ENCODE results near the gene SV2C.
"Not testable (repeated sequence)": the region's sequence is repeated elsewhere in the genome, so short reads cannot be mapped to it uniquely, and the experiment has no call there.

SV2C gene, protein sequence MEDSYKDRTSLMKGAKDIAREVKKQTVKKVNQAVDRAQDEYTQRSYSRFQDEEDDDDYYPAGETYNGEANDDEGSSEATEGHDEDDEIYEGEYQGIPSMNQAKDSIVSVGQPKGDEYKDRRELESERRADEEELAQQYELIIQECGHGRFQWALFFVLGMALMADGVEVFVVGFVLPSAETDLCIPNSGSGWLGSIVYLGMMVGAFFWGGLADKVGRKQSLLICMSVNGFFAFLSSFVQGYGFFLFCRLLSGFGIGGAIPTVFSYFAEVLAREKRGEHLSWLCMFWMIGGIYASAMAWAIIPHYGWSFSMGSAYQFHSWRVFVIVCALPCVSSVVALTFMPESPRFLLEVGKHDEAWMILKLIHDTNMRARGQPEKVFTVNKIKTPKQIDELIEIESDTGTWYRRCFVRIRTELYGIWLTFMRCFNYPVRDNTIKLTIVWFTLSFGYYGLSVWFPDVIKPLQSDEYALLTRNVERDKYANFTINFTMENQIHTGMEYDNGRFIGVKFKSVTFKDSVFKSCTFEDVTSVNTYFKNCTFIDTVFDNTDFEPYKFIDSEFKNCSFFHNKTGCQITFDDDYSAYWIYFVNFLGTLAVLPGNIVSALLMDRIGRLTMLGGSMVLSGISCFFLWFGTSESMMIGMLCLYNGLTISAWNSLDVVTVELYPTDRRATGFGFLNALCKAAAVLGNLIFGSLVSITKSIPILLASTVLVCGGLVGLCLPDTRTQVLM

GRCh38 chr5:76082772-76083554, at the start of gene SV2C:
Gene SV2C (plus strand): TSS chr5:76083383. CDS start chr5:76131751, 48,368 bp downstream.
- DNase-seq, result no peak

DNA sequence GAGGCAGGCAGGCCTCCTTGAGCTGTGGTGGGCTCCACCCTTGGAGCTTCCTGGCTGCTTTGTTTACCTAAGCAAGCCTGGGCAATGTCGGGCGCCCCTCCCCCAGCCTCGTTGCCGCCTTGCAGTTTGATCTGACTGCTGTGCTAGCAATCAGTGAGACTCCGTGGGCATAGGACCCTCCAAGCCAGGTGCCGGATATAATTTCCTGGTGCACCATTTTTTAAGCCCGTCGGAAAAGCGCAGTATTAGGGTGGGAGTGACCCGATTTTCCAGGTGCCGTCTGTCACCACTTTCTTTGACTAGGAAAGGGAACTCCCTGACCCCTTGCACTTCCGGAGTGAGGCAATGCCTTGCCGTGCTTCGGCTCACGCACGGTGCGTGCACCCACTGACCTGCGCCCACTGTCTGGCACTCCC, 45.4 kb upstream of the SV2C start:
- not testable (repeated sequence) for DNase-seq

GRCh38 chr5:76038212-76038611, 45.0 kb upstream of the SV2C start:
- no peak for DNase-seq

DNA sequence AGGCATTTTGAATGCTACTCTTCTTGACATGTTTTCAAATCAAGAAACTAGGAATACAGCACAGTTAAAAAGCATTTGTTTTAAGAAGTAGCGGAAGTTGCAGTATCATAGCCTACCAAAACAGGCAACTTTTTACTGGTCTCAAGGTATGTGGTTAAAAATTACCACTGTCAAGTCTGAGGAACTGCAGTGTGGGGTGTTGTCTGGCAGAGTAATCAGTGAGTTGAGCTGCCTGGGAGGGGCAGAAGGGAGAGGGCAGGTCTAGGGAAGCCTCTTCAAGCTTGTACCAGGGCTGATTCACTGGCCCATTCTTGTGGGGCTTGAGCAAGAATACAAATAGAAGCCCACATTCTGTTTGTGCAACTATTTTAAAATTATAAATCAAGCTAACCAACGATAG, 42.4 kb upstream of the SV2C start:
- DNase-seq, result no peak

GRCh38 chr5:76041863-76042262, 41.3 kb upstream of the SV2C start:
- DNase-seq, result no peak

DNA sequence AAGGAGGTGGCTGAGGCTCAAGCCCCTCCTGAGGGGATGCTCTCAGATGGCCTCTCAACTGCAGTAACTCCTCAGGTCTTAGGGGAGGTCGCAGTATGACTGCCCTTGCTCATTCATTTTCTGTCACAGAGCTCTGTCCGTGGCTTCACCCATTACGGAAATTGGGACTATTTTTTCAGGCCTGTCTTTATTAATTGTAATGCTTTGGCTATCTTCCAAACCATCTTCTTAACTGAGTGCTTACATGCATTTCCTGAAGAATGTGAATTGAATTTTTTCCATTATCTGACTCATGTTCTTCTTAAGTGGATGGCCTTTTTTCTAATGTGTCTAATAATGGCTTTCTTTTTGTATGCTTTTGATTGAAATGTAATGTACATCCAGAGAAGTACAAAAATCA, 36.4 kb upstream of the SV2C start:
- DNase-seq, result no peak

DNA sequence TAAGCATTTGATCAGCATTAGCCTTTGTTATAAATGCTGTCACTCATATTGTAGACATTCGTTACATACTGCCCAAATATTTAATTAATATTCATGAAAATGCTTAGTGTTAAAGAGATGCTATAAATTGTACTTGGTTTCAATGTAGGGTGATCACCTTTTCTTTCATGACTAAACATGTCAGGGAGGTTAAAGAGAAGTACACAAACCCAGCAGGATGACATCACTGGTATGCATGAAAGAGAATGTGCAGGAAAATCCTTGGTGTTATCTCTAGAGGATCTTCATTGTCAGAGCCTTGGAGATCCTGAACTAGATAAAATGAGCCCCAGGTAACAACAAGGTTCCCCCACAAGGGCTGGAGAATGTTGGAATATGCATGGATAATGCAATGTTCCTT, 33.0 kb upstream of the SV2C start:
- no peak for DNase-seq

- no peak for DNase-seq
Measured at GRCh38 chr5:76062502-76063041, 20.6 kb upstream of the SV2C start.

GRCh38 chr5:76065258-76065657, 17.9 kb upstream of the SV2C start:
- DNase-seq, result no peak

DNA sequence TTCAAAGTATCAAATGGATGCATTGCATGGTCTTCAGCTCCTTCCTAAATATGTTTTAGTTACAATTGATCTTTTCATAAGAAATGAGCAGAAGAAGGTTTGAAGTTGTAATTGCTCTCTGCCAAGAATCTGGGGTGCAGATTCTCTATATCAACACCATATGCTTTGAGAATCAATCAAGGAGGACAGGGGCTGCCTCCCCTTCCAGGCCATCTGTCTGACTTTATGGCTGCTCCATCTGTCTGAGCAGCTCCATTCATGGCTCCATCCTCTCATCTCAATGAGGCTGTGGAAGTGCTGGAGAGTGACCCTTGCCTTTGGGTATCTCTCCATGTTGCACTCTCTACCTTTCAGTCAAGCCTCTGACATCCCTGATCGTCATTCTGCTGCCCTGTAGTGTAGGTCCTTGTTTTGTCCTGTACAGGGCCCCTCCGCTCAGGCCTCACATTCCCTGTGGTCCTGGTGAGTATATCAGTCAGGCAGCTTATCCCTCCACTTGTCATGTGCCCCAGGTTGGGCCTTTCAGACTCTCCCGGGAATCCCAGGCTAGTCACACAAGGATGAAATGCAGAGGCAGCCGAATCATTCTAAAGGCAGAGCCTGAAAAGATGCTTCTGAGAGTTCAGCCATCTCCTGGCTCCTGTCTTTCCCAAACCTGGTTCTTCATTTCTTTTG, 14.0 kb upstream of the SV2C start:
- no peak for DNase-seq

- DNase-seq, result no peak
Measured at GRCh38 chr5:76074487-76075065, 8.6 kb upstream of the SV2C start.

GRCh38 chr5:76081811-76082771, 1.1 kb upstream of the SV2C start:
- DNase-seq, result no peak

DNA sequence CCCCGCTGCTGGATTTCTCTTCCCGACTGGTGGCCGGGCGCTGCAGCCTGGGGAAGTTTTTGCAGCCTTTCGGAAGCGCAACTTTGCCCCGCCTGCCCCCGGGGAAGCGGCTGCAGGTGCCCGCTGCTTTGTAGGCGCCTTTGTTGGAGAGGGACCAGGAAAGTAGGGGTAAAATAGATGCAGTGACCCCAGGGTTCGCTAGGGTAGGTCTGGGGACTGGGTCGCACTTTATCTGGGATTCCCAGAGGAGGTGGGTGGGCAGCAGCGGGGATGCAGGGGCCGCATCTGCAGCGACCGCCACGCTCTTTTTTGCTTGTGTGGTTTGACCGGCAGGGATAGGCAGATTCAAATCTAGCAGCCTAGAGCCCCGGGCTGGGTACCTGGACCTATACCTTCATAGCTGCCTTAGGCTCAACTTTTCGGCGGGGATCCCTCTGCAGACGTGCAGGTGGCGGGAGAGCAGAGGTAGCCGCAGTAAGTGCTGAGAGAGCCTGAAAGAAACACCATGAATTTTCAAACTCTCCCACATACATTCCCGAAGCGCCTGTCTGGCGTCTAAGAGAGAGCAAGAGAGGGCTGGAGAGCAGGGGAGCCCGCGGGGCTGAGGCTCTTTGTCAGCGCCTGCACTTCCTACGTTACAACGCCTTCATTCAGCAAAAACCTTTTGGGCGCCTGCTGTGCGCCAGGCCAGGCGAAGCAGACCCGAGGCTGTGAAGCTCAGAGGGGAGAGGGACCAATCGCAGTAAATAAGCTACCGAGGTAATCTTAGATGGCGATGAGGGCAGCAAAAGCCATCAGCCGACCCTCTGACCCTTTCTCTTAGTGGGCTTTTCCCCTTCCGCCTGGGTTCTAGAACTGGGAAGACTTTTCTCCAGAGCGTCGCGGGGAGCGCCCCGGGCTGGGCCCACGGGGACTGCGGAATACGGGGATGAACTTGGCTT, 642 bp downstream of the SV2C start:
- no peak for DNase-seq

- no peak for DNase-seq
Measured at GRCh38 chr5:76084496-76085242, 1.5 kb downstream of the SV2C start.

GRCh38 chr5:76085243-76085579, 2.0 kb downstream of the SV2C start:
- no peak for DNase-seq

DNA sequence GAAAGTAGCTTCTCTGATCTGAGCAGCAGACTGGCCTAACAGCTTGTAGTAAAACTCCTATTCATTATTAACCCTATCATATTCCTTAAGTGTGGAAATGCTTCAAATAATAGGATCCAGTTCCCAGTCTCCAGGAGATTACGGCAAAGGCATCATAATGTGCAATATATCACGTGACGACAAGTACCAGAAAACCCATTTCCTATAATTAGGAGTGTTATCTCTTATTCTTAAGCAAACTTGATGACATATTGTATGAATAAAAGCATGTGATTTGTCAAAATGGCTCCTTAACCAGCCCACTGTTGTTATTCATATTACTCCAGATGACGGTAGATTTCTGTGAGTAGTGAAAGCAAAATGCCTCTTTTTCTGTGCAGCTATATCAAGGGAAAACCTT, 2.9 kb downstream of the SV2C start:
- no peak for DNase-seq

GRCh38 chr5:76089156-76089555, 6.0 kb downstream of the SV2C start:
- not testable (repeated sequence) for DNase-seq

GRCh38 chr5:76091351-76091750, 8.2 kb downstream of the SV2C start:
- no peak for DNase-seq

DNA sequence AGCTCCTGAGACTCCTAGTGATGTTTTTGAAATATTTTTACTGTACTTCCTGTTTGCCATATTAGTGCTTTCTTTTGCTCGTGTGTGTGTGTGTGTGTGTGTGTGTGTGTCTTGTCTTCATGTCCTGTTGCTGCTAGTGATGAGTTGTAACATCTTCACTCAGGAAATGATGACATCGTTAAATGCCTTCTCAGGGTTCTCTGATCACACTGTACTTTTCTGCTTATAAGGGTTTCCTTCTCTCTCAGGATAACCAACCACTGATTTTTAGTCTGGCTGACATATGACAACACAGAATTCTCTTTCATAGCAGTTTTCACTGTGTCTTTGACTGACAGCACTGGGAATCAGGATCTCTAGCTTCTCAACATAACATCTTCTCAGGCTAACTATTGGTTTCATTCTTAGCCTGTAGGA, 16.1 kb downstream of the SV2C start:
- no peak for DNase-seq

All from SHP77 treated with DMSO at 0.1 percent for 48 hours (cell line).